HEK293 (cell line): ENCODE measurements around the gene CD48.

Source experiments
- CTCF ChIA-PET: fragments of 350-600 bp; formaldehyde crosslinking; extraction: SDS; loops from one replicate; lab custom pipeline; 2021; ENCODE audit warnings: antibody characterized with exemption; lab: Yijun Ruan, JAX
- POLR2A ChIA-PET: fragments of 300-600 bp; formaldehyde crosslinking; extraction: SDS; loops from one replicate; lab custom pipeline; 2020; ENCODE audit warnings: antibody characterized with exemption, inconsistent platforms; lab: Yijun Ruan, JAX
- H3K27ac ChIP-seq: fragments of 200-500 bp; sonication (Bioruptor generic); 2 replicates; pipeline ENCODE4 v1.5.1; 2014; ENCODE audit warnings: low read depth, low read length, control low read depth, inconsistent platforms; ENCODE audit errors: extremely low read depth
- H3K36me3 ChIP-seq, 2 experiments: fragments of 200-500 bp in 1 of 2; sonication (Bioruptor generic) in 1 of 2; 1 replicate in 1 of 2; 2 replicates in 1 of 2; pipeline ENCODE4 v1.5.1; 2014 to 2017; ENCODE audit warnings: inconsistent platforms in 2 of 2, low read length in 2 of 2; ENCODE audit not compliant: control insufficient read depth in 2 of 2, insufficient read depth in 1 of 2
- H3K4me1 ChIP-seq: fragments of 200-500 bp; sonication (Bioruptor generic); 2 replicates; pipeline ENCODE4 v1.5.1; 2014; ENCODE audit warnings: mild to moderate bottlenecking, low read length, inconsistent platforms; ENCODE audit not compliant: control insufficient read depth, insufficient read depth
- H3K4me3 ChIP-seq: 2 replicates; pipeline ENCODE4 v1.5.1; 2011; ENCODE audit warnings: low read depth, mild to moderate bottlenecking, control low read depth, low read length, moderate library complexity
- H3K9me3 ChIP-seq: fragments of 200-500 bp; sonication (Bioruptor generic); 2 replicates; pipeline ENCODE4 v1.5.1; 2014; ENCODE audit warnings: low read depth, low read length, inconsistent platforms; ENCODE audit not compliant: control insufficient read depth, insufficient read depth
- CTCF ChIP-seq: fragments of 450-650 bp; formaldehyde crosslinking; IDR thresholded peaks from 2 replicates; pipeline ENCODE4 v1.5.1; 2016; ENCODE audit warnings: missing biosample characterization, missing genetic modification characterization
- EGR2 ChIP-seq: fragments of 450-650 bp; formaldehyde crosslinking; IDR thresholded peaks from 2 replicates; pipeline ENCODE4 v1.5.1; 2016; ENCODE audit warnings: low read depth, missing biosample characterization, missing genetic modification characterization
- ELK4 ChIP-seq: IDR thresholded peaks from 2 replicates; pipeline ENCODE4 v1.6.1; 2011; ENCODE audit warnings: mild to moderate bottlenecking, low read depth, low read length, borderline replicate concordance
- GLI4 ChIP-seq: fragments of 450-650 bp; formaldehyde crosslinking; IDR thresholded peaks from 2 replicates; pipeline ENCODE4 v1.5.1; 2016; ENCODE audit warnings: missing biosample characterization, missing genetic modification characterization
- GLIS1 ChIP-seq: fragments of 450-650 bp; formaldehyde crosslinking; IDR thresholded peaks from 2 replicates; pipeline ENCODE4 v1.5.1; 2016; ENCODE audit warnings: missing biosample characterization, missing genetic modification characterization
- KLF17 ChIP-seq: fragments of 450-650 bp; formaldehyde crosslinking; IDR thresholded peaks from 2 replicates; pipeline ENCODE4 v1.5.1; 2016; ENCODE audit warnings: missing biosample characterization, missing genetic modification characterization
- SP3 ChIP-seq: fragments of 450-650 bp; formaldehyde crosslinking; IDR thresholded peaks from 2 replicates; pipeline ENCODE4 v1.5.1; 2016; ENCODE audit warnings: missing biosample characterization, missing genetic modification characterization
- TRIM28 ChIP-seq: IDR thresholded peaks from 2 replicates; pipeline ENCODE4 v1.6.1; 2011; ENCODE audit warnings: low read length, control low read depth, borderline replicate concordance
- ZIC2 ChIP-seq: fragments of 450-650 bp; formaldehyde crosslinking; IDR thresholded peaks from 2 replicates; pipeline ENCODE4 v1.5.1; 2016; ENCODE audit warnings: missing biosample characterization, missing genetic modification characterization
- ZNF133 ChIP-seq: fragments of 450-650 bp; formaldehyde crosslinking; IDR thresholded peaks from 2 replicates; pipeline ENCODE4 v1.5.1; 2016; ENCODE audit warnings: missing biosample characterization, missing genetic modification characterization
- ZNF202 ChIP-seq: fragments of 450-650 bp; formaldehyde crosslinking; IDR thresholded peaks from 2 replicates; pipeline ENCODE4 v1.5.1; 2016; ENCODE audit warnings: missing biosample characterization, missing genetic modification characterization, borderline replicate concordance
- ZNF311 ChIP-seq: fragments of 450-650 bp; formaldehyde crosslinking; IDR thresholded peaks from 2 replicates; pipeline ENCODE4 v1.5.1; 2017; ENCODE audit warnings: missing biosample characterization, missing genetic modification characterization, borderline replicate concordance
- ZNF324 ChIP-seq: fragments of 450-650 bp; formaldehyde crosslinking; IDR thresholded peaks from 2 replicates; pipeline ENCODE4 v1.5.1; 2016; ENCODE audit warnings: missing biosample characterization, missing genetic modification characterization
- ZNF600 ChIP-seq: fragments of 450-650 bp; formaldehyde crosslinking; IDR thresholded peaks from 2 replicates; pipeline ENCODE4 v1.5.1; 2016; ENCODE audit warnings: missing biosample characterization, missing genetic modification characterization
- TF ChIP-seq, protein P1 (sequence below): fragments of 450-650 bp; formaldehyde crosslinking; IDR thresholded peaks from 2 replicates; pipeline ENCODE4 v1.5.1; 2017; ENCODE audit warnings: missing biosample characterization, missing genetic modification characterization

Gene CD48

GRCh38 chr1:160630523-160631451, 80.8 kb downstream of the CD48 start:
- Histone ChIP-seq H3K36me3 (no peaks in the 10 kb centered on the region), H3K9me3 (no peaks in the 10 kb centered on the region), H3K4me1 (no peaks in the 10 kb centered on the region), H3K4me3 (no peak overlapping the region), H3K27ac (no peak overlapping the region)
- ChIA-PET CTCF (interaction anchor here (0.6 to 1.7 kb wide), 4 partner anchors 12 to 1416 kb away, joined by 3 to 6 read pairs (median 4); no protein-coding TSS in a partner anchor), POLR2A (no interaction called here)
- TF ChIP-seq ZNF600 (no peak), GLIS1 (tag by site-specific recombination) (no peak), SP3 (tag by site-specific recombination) (no peak)
- TF ChIP-seq, protein P1, sequence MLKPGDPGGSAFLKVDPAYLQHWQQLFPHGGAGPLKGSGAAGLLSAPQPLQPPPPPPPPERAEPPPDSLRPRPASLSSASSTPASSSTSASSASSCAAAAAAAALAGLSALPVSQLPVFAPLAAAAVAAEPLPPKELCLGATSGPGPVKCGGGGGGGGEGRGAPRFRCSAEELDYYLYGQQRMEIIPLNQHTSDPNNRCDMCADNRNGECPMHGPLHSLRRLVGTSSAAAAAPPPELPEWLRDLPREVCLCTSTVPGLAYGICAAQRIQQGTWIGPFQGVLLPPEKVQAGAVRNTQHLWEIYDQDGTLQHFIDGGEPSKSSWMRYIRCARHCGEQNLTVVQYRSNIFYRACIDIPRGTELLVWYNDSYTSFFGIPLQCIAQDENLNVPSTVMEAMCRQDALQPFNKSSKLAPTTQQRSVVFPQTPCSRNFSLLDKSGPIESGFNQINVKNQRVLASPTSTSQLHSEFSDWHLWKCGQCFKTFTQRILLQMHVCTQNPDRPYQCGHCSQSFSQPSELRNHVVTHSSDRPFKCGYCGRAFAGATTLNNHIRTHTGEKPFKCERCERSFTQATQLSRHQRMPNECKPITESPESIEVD = no peak

GRCh38 chr1:160629286-160630210, 82.1 kb downstream of the CD48 start:
- Histone ChIP-seq H3K4me1 (no peaks in the 10 kb centered on the region), H3K36me3 (no peaks in the 10 kb centered on the region), H3K27ac (no peak overlapping the region), H3K9me3 (no peaks in the 10 kb centered on the region), H3K4me3 (no peak overlapping the region)
- TF ChIP-seq, protein P1 = no peak
- ChIA-PET POLR2A (no interaction called here), CTCF (interaction anchor here (1.3 to 1.8 kb wide), 2 partner anchors 46 to 201 kb away, joined by 4 to 8 read pairs; no protein-coding TSS in a partner anchor)

DNA sequence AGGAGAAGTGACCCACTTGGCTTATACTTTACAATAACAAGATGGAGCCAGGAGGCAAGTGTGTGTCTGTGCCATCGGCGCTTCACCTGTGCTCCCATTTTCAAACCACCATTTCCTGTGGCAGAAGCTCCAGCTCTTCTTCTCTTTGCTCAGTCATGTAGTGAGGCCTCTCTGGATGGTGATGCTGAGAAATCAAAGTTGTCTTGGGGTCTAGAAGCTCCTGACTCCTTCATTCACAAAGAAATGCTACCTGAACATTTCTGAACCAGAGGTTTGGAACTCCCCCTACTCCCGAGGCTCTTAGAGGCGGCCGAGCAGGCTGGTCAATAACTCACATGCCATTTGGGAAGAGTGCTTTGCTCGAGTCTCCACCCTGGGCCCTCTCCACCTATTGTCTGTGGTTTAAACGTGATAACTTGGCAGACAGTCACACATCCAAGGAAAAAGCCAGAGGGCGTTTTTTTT, 82.8 kb downstream of the CD48 start:
- H3K4me1 ChIP-seq = no peaks in the 10 kb centered on the region
- no peaks in the 10 kb centered on the region for H3K9me3 ChIP-seq
- no peak overlapping the region for H3K27ac ChIP-seq
- no peak overlapping the region for H3K4me3 ChIP-seq
- H3K36me3 ChIP-seq = no peaks in the 10 kb centered on the region
- CTCF ChIA-PET = interaction anchor here (1.3 to 1.8 kb wide), 3 partner anchors 10 to 200 kb away, joined by 4 to 8 read pairs (median 8); no protein-coding TSS in a partner anchor
- TF ChIP-seq KLF17 (tag by site-specific recombination) = no peak
- no peak for TF ChIP-seq ZIC2 (tag by site-specific recombination)
- TF ChIP-seq ZNF324 = no peak
- TF ChIP-seq GLIS1 (tag by site-specific recombination) = no peak
- no peak for TF ChIP-seq ELK4
- no peak for TF ChIP-seq ZNF311 (tag by site-specific recombination)
- no peak for TF ChIP-seq ZNF133 (tag by site-specific recombination)
- TF ChIP-seq EGR2 (tag by site-specific recombination) = no peak
- no peak for TF ChIP-seq GLI4 (tag by site-specific recombination)
- TF ChIP-seq ZNF202 (tag by site-specific recombination) = no peak
- TF ChIP-seq TRIM28 = no peak
- TF ChIP-seq CTCF (tag by site-specific recombination) = no peak
- POLR2A ChIA-PET = no interaction called here
